Type B pancreatic cell (in vitro differentiated cells): ENCODE measurements around the gene MACROH2A2. TPM values are rescaled to one million over a fixed set of nuclear protein-coding genes. Genes with fewer than 3 reads are reported as not detected.
"Not testable (repeated sequence)": the region's sequence is repeated elsewhere in the genome, so short reads cannot be mapped to it uniquely, and the experiment has no call there.

Source experiments
- DNase-seq: peaks from one replicate; pipeline ENCODE4 v3.0.0; 2021; ENCODE audit warnings: mixed read lengths; ENCODE audit not compliant: unreplicated experiment; ENCODE audit errors: extremely low spot score
- H3K27ac Mint-ChIP-seq: 2 replicates; pipeline ENCODE4 v1.8.0; 2021; ENCODE audit warnings: mild to moderate bottlenecking, mixed read lengths
- H3K27me3 Mint-ChIP-seq: 2 replicates; pipeline ENCODE4 v1.8.0; 2021; ENCODE audit warnings: mixed read lengths
- H3K36me3 Mint-ChIP-seq: 2 replicates; pipeline ENCODE4 v1.8.0; 2021; ENCODE audit warnings: mixed read lengths
- H3K4me1 Mint-ChIP-seq: one replicate; pipeline ENCODE4 v1.8.0; 2021; ENCODE audit warnings: mixed read lengths; ENCODE audit not compliant: unreplicated experiment
- H3K4me3 Mint-ChIP-seq: 2 replicates; pipeline ENCODE4 v1.8.0; 2021; ENCODE audit warnings: mild to moderate bottlenecking, mixed read lengths
- H3K9me3 Mint-ChIP-seq: 2 replicates; pipeline ENCODE4 v1.8.0; 2021; ENCODE audit warnings: mixed read lengths
- CTCF ChIP-seq: fragments of 200-600 bp; sonication (generic); conservative IDR thresholded peaks from 2 replicates; pipeline ENCODE4 v1.5.0; 2021; ENCODE audit warnings: antibody characterized with exemption, mild to moderate bottlenecking
- total RNA-seq: library from RNA; stranded (reverse); gene quantifications from 2 replicates; pipeline ENCODE4 v1.2.1, GENCODE V29; 2021; ENCODE audit warnings: low replicate concordance

The MACROH2A2 gene
- total RNA-seq, 1 donor from 2014 or later = 117 TPM

DNA sequence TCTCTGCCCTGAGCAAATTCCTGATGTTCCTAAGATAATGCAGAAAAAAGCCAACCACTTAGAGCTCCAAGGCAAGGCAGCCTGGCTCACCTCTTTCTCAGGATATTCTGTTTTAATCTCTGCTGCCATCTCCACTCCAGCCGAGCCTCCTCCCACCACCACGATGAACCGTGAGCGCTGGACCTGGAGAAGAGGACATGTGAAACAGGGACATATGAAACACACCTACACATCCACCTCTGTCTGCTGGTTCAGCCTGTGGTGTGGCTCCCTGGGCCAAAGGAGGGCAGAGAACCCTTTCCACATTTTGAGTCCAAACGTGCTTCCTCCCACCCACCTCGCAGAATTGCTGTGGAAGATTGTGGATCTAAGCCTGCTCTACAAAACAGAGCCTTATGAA, 67.8 kb downstream of the MACROH2A2 start:
- Mint-ChIP-seq H3K4me1 (no peaks in the 10 kb centered on the region), H3K27me3 (no peaks in the 10 kb centered on the region), H3K36me3 (peaks cover 7% of the 10 kb centered on the region), H3K9me3 (no peaks in the 10 kb centered on the region), H3K27ac (no peak overlapping the region), H3K4me3 (no peak overlapping the region)
- TF ChIP-seq CTCF = no peak
- no peak for DNase-seq

GRCh38 chr10:70121281-70121949, 68.8 kb downstream of the MACROH2A2 start:
- Mint-ChIP-seq H3K9me3 (no peaks in the 10 kb centered on the region), H3K27me3 (no peaks in the 10 kb centered on the region), H3K4me3 (no peak overlapping the region), H3K27ac (no peak overlapping the region), H3K4me1 (no peaks in the 10 kb centered on the region), H3K36me3 (peaks cover 4% of the 10 kb centered on the region)
- no peak for DNase-seq
- no peak for TF ChIP-seq CTCF

DNA sequence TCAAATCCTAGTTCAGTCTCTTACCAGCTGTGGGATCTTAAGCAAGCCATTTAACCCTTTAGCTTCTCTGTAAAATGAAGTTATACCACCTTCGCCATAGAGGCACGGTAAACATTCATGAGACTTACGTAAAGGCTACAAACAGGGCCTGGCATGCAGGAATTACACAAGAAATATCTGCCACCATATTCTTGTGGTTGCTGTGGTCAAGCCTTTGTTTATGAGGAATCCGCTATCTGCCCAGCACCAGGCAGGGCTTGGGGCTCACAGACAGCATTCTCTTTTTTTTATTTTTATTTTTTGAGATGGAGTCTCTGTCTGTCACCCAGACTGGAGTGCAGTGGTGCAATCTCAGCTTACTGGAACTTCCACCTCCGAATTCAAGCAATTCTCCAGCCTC, 70.1 kb downstream of the MACROH2A2 start:
- no peak for TF ChIP-seq CTCF
- no peaks in the 10 kb centered on the region for H3K4me1 Mint-ChIP-seq
- no peak for DNase-seq
- H3K27ac Mint-ChIP-seq = no peak overlapping the region
- no peaks in the 10 kb centered on the region for H3K9me3 Mint-ChIP-seq
- H3K27me3 Mint-ChIP-seq = no peaks in the 10 kb centered on the region
- no peaks in the 10 kb centered on the region for H3K36me3 Mint-ChIP-seq
- no peak overlapping the region for H3K4me3 Mint-ChIP-seq

DNA sequence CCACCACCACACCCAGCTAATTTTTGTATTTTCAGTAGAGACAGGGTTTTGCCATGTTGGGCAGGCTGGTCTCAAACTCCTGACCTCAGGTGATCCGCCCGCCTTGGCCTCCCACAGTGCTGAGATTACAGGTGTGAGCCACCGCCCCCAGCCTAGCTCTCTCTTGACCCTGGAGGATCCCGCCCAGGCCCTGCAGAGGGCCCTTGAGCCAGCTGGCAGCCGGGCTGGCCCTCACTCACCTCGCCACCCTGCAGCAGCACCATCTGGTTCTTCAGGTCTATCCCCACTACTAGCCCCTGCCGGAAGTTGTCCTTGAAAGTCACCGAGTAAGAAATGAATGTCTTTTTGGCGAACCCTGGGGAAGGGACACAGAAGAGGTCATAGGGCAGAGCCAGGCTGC, 70.5 kb downstream of the MACROH2A2 start:
- not testable (repeated sequence) for H3K27ac Mint-ChIP-seq, DNase-seq, H3K36me3 Mint-ChIP-seq, H3K4me3 Mint-ChIP-seq, H3K9me3 Mint-ChIP-seq, H3K4me1 Mint-ChIP-seq, H3K27me3 Mint-ChIP-seq

DNA sequence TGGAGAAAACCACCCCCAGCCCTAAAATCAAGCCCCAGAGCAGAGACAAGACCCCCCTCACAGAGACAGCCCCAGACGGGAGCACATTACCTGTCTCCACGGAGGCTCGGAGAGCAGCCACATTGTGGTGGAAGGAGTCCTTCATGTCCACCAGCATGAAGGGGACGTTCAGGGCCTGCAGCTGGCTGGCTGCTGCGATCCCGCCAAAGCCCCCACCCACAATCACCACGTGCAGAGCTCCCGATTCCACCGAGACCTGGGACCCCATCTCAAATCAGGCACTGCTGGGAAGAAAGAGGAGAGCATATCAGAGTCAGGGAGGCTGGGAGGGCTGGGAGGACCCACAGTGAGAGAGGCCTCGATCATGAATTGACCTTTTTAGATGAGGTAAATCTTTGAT, 71.2 kb downstream of the MACROH2A2 start:
- H3K4me3 Mint-ChIP-seq = no peak overlapping the region
- H3K9me3 Mint-ChIP-seq = no peaks in the 10 kb centered on the region
- no peaks in the 10 kb centered on the region for H3K27me3 Mint-ChIP-seq
- no peaks in the 10 kb centered on the region for H3K36me3 Mint-ChIP-seq
- H3K4me1 Mint-ChIP-seq = no peaks in the 10 kb centered on the region
- TF ChIP-seq CTCF = no peak
- DNase-seq = no peak
- H3K27ac Mint-ChIP-seq = no peak overlapping the region

DNA sequence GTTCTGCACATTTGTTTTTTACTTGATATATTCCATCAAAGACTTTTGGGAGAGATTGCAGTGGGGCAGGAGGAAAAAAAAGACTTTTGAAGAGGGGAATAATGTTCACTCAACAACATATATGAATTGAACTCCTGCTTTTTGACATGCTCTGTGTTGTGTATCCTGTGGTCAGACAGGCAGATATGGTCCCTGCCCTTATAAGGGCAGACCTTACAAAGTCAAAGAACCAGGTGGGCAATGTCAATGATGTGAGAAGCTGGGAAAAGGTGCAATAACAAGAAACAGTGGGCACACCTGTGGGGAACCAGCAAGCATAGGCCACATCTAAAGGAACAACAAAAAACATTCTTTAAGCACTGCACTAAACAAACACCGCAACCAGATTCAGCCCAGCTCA, 71.8 kb downstream of the MACROH2A2 start:
- H3K36me3 Mint-ChIP-seq = no peaks in the 10 kb centered on the region
- no peaks in the 10 kb centered on the region for H3K9me3 Mint-ChIP-seq
- TF ChIP-seq CTCF = no peak
- no peak overlapping the region for H3K27ac Mint-ChIP-seq
- no peak overlapping the region for H3K4me3 Mint-ChIP-seq
- no peaks in the 10 kb centered on the region for H3K27me3 Mint-ChIP-seq
- no peak for DNase-seq
- no peaks in the 10 kb centered on the region for H3K4me1 Mint-ChIP-seq
